Thyroid gland (tissue), 4 donors: ENCODE data around the gene TMEM45B. TPM values are rescaled to one million over a fixed set of nuclear protein-coding genes. Genes with fewer than 3 reads are reported as not detected.
"Not testable (repeated sequence)": the region's sequence is repeated elsewhere in the genome, so short reads cannot be mapped to it uniquely, and the experiment has no call there.

Source experiments
- DNase-seq, 2 donors: peaks; one replicate each; pipeline ENCODE4 v3.0.0-alpha.2; 2019
- H3K27ac ChIP-seq, 3 donors: fragments of 200-600 bp; sonication (generic); 1 replicate in 2 of 3; 2 replicates in 1 of 3; pipeline ENCODE4 v1.5.1; 2016 to 2019; ENCODE audit warnings: mild to moderate bottlenecking in 1 of 3, moderate library complexity in 1 of 3
- H3K27me3 ChIP-seq: fragments of 200-600 bp; sonication (generic); one replicate; pipeline ENCODE4 v1.5.1; 2019
- H3K36me3 ChIP-seq, 2 donors: fragments of 200-600 bp; sonication (generic); one replicate each; pipeline ENCODE4 v1.5.1; 2016 to 2019
- H3K4me1 ChIP-seq, 2 donors: fragments of 200-600 bp; sonication (generic); one replicate each; pipeline ENCODE4 v1.5.1; 2017 to 2019
- H3K4me3 ChIP-seq, 3 donors: fragments of 200-600 bp; sonication (generic); replicated peaks in 1 of 3; 1 replicate in 2 of 3; 2 replicates in 1 of 3; pipeline ENCODE4 v1.5.1; 2016; ENCODE audit warnings: mild to moderate bottlenecking in 1 of 3
- H3K9me3 ChIP-seq: fragments of 200-600 bp; sonication (generic); one replicate; pipeline ENCODE4 v1.5.1; 2017
- CTCF ChIP-seq, 6 experiments: fragments of 200-600 bp in 3 of 6; fragments of 450-650 bp in 3 of 6; sonication (generic) in 3 of 6; IDR thresholded peaks; one replicate each; pipeline ENCODE4 v1.5.1; 2016 to 2019; ENCODE audit warnings: antibody characterized with exemption in 6 of 6, mild to moderate bottlenecking in 2 of 6, inconsistent platforms in 1 of 6, moderate library complexity in 1 of 6
- POLR2A ChIP-seq, 2 donors: fragments of 450-650 bp; IDR thresholded peaks; one replicate each; pipeline ENCODE4 v1.6.1; 2017; ENCODE audit warnings: antibody characterized with exemption in 2 of 2, mild to moderate bottlenecking in 2 of 2, moderate library complexity in 1 of 2
- WGBS, 2 donors: methylation state at CpG; one replicate each; pipeline ENCODE4 v1.1.5; 2017; 5-methylcytosine and 5-hydroxymethylcytosine counted together
- intact Hi-C: fragments of 100-400 bp; cut with DNase I; formaldehyde crosslinking; loops from one replicate; pipeline ENCODE4 v1.15.1; 2023
- total RNA-seq, 4 donors: library from RNA; depleted of rRNA; stranded (reverse); fragments of >200 nt; gene quantifications; one replicate each; pipeline ENCODE4 v1.2.3, GENCODE V29; 2016

The TMEM45B gene
- total RNA-seq, 4 donors from 2014 or later, result 8.1 to 28.1 (median 21.9) TPM

- H3K4me1 ChIP-seq, result peaks cover 20 to 47% of the 10 kb centered on the region in 2 donors
- TF ChIP-seq POLR2A (IDR thresholded peaks at IDR 0.05) (peak; percentile 13 to 94), CTCF (IDR thresholded peaks at IDR 0.05) (peak in 1 of 6 experiments; percentile 18)
- no peaks in the 10 kb centered on the region for H3K27me3 ChIP-seq
- H3K27ac ChIP-seq, result peak overlapping the region; percentile 85 to 98 (median 96)
- WGBS, 2 donors, result 54 to 61% methylated on average over 16 of the region's 16 CpGs
- H3K9me3 ChIP-seq, result no peaks in the 10 kb centered on the region
- peak; percentile 97 for DNase-seq
- peaks cover 19 to 23% of the 10 kb centered on the region in 2 donors for H3K36me3 ChIP-seq
- peak overlapping the region in 1 of 3 donors; percentile 12 for H3K4me3 ChIP-seq
- intact Hi-C loops, result no loop called here
Observed at GRCh38 chr11:129861702-129862522, 46.3 kb downstream of the TMEM45B start.

DNA sequence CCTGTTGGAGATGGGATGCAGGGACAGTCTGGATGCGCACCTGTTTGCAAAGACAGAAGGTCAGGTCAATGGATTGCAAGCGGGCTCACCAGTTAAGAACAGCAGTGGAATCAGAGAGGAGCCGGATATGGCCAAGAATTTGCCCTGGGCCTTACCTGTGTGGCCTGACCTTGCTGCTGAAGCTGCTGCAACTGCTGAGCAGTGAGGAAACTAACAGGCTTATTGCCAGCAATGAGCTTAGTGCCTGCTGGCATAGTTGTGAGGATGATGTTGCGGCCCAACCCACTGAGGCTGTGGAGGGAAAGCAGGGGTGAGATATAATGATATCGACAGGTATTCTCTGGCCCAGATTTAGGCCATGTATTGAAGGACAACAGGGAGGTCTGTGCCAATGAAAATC, 49.2 kb downstream of the TMEM45B start:
- Histone ChIP-seq H3K9me3 (no peaks in the 10 kb centered on the region), H3K4me1 (peaks cover 26 to 50% of the 10 kb centered on the region in 2 donors), H3K36me3 (peaks cover 34 to 41% of the 10 kb centered on the region in 2 donors), H3K27ac (peak overlapping the region in 2 of 3 donors; percentile 79 to 98), H3K4me3 (no peak overlapping the region), H3K27me3 (no peaks in the 10 kb centered on the region)
- no peak for DNase-seq
- 90 to 98% methylated on average over 5 of the region's 5 CpGs for WGBS, 2 donors
- TF ChIP-seq CTCF (IDR thresholded peaks at IDR 0.05) (no peak), POLR2A (IDR thresholded peaks at IDR 0.05) (no peak)
- intact Hi-C loops, result no loop called here

DNA sequence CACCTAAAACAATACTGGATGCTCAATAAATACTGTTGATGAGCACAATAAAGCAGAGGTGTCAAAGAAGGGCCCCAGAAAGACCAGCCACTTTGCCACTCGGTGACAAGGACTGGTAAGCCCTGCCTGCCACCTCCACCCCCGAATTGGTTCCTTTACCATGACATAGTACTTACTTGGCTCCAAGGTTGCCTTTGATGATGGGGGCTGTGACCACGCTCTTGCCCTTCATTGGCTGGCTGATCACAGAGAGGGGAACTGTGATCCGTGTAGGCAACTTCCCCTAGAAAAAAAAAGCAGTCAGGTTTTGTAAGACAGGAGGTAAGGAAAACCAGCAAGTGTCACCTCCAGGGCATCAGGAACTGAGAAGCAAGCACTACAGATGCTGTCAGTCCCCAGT, 50.1 kb downstream of the TMEM45B start:
- no peak for DNase-seq
- intact Hi-C loops, result no loop called here
- TF ChIP-seq CTCF (IDR thresholded peaks at IDR 0.05) (no peak), POLR2A (IDR thresholded peaks at IDR 0.05) (no peak)
- no peak overlapping the region for H3K4me3 ChIP-seq
- H3K27ac ChIP-seq, result peak overlapping the region; percentile 16 to 98 (median 79)
- peaks cover 26 to 42% of the 10 kb centered on the region in 2 donors for H3K4me1 ChIP-seq
- H3K9me3 ChIP-seq, result no peaks in the 10 kb centered on the region
- peaks cover 43 to 50% of the 10 kb centered on the region in 2 donors for H3K36me3 ChIP-seq
- 79 to 83% methylated on average over 4 of the region's 4 CpGs for WGBS, 2 donors
- no peaks in the 10 kb centered on the region for H3K27me3 ChIP-seq

GRCh38 chr11:129866311-129866710, 50.7 kb downstream of the TMEM45B start:
- TF ChIP-seq POLR2A (IDR thresholded peaks at IDR 0.05), result peak in 1 of 2 donors; percentile 39
- TF ChIP-seq CTCF (IDR thresholded peaks at IDR 0.05), result no peak
- WGBS, 2 donors, result 41 to 52% methylated on average over 3 of the region's 3 CpGs
- Histone ChIP-seq H3K27ac (peak overlapping the region; percentile 16 to 98 (median 79)), H3K36me3 (peaks cover 49 to 55% of the 10 kb centered on the region in 2 donors), H3K27me3 (no peaks in the 10 kb centered on the region), H3K9me3 (no peaks in the 10 kb centered on the region), H3K4me1 (peaks cover 22 to 38% of the 10 kb centered on the region in 2 donors), H3K4me3 (no peak overlapping the region)
- intact Hi-C loops, result no loop called here
- peak; percentile 49 to 57 for DNase-seq

- H3K9me3 ChIP-seq, H3K4me3 ChIP-seq, DNase-seq, H3K27me3 ChIP-seq, intact Hi-C loops: not testable (repeated sequence)
- H3K4me1 ChIP-seq, result peaks cover 15 to 29% of the 10 kb centered on the region in 2 donors
- peaks cover 68 to 76% of the 10 kb centered on the region in 2 donors for H3K36me3 ChIP-seq
- peak overlapping the region in 1 of 3 donors; percentile 98 for H3K27ac ChIP-seq
- WGBS, 2 donors, result 91% methylated on average over 16 of the region's 16 CpGs
Observed at GRCh38 chr11:129868626-129869025, 53.0 kb downstream of the TMEM45B start.
